ENCODE data around the gene AP3B2.

GRCh38 chr15:82660378-82660777 is 49.3 kb downstream of the AP3B2 start:
- no peak for TF ChIP-seq POLR2A (IDR thresholded peaks at IDR 0.05; ENCODE audit: low read length)
- no peak for TF ChIP-seq GATA1 (IDR thresholded peaks at IDR 0.05; ENCODE audit: low read depth, low read length)
